Measurements from ENCODE around the gene CLCF1.

Gene CLCF1

GRCh38 chr11:67356387-67356863, 17.0 kb downstream of the CLCF1 start:
- DNase-seq = no peak

DNA sequence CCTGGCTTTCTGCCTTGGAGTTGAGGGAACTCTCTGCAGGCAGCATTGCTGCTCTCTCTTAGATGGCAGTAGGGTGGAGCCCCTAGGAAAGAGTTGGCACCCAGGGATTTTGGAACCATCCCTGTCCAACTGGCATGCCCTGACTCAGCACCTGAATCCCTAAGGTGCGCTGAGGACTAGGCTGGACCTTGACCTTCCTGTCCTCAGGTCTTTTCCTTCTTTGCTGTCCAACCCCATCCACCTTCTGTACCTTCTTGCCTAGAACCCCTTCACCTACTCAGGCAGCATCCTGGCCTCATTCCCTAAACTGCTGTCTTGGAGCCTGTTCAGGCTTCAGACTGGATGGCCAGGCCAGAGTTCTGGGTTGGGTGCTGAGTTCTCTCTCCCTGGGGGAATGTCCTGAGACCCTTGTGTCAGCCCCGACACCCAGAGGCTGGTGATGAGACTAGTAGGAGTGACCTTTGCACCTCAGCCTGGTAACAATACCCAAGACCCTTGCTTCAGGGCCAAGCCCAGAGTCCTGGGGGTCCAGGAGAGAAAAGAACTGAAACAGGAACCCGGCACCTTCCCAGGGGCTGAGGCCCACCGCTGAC, 17.5 kb downstream of the CLCF1 start:
- DNase-seq = no peak

- DNase-seq = no peak
These were observed 18.2 kb downstream of the CLCF1 start for GRCh38 chr11:67355023-67355793.

DNA sequence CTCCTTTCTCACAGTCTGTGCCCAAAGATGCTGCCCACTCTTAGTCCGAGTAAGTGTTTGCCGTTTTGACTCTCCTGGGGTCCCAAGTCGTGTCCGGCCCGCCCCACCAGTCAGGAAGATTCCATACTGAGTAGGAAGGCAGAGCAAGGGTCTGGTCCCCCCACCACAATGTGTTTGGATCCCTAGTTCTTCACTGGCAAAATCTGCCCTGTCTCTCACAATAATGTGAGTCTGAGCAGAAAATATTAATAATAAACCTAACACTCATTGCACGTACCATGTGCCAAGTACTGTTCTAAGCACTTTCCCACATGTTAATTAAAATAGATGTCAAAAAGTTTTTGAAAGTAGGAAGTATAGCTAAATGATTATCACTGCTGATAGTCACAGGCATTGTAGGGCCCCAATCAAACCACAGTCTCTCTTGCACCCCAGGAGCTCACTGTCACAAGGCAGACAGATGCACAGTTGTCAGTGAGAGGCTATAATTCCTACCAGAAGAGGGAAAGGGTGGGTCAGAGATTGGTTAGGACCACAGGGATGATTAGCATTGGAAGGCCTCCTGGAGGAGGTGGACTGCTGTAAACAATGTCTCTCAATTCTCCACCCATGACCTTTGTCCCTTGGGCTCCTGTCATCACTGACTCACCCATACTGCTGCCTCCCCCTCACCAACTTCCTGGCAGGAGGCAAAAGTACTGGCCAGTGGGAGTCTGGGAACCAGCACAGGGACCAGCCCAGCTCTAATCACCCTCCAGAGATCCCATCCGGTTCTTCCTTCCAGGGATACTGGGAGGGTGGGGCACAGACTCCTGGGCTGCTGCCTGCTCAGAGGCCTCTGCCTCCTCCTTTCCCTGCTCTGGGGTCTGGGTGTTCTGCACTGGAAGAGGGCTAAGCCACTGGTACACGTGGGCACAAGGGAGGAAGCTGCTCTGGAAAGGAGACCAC, 19.0 kb downstream of the CLCF1 start:
- no peak for DNase-seq

GRCh38 chr11:67353317-67354074, 19.9 kb downstream of the CLCF1 start, which contains the start of gene POLD4:
Gene POLD4 (minus strand): TSS chr11:67353546. CDS start chr11:67353399, 147 bp downstream.
- peak; percentile 94 for DNase-seq

DNA sequence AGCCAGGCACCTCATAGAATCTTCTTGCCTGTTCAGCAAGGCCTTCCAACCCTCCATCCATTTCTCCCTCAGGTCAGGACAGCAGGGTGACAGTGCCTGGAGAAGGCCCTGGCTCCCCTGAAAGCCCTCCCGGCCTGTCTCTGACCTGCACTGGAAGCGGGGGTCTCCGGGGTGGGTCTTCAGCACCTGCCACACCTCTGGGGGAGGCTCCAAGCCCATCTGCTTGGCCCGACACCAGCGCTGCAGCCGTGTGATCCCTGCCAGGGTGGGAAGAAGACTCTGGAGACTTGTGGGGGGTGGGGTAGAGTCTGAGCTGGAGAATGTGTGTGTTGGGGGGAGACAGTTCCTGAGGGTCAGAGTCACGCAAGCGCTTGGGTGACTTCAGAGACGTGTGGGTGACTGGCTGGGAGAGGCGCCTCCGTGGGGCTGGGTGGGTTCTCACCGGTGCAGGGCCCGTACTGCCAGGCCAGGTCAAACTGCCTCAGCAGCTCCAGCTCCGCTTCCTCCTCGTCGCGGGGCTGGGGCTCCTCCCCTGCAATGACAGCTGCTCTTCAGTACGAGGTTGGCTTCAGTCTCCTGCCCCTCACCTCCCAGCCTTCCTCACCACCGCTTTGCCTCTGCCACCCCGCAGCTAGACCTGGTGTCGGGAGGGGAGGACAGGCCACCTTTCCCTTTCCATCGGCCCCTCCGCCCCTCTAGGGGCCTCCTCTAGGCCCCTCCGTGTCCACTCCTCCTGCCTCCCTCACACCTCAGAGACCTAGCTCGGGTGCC, 20.7 kb downstream of the CLCF1 start:
- DNase-seq = no peak

DNA sequence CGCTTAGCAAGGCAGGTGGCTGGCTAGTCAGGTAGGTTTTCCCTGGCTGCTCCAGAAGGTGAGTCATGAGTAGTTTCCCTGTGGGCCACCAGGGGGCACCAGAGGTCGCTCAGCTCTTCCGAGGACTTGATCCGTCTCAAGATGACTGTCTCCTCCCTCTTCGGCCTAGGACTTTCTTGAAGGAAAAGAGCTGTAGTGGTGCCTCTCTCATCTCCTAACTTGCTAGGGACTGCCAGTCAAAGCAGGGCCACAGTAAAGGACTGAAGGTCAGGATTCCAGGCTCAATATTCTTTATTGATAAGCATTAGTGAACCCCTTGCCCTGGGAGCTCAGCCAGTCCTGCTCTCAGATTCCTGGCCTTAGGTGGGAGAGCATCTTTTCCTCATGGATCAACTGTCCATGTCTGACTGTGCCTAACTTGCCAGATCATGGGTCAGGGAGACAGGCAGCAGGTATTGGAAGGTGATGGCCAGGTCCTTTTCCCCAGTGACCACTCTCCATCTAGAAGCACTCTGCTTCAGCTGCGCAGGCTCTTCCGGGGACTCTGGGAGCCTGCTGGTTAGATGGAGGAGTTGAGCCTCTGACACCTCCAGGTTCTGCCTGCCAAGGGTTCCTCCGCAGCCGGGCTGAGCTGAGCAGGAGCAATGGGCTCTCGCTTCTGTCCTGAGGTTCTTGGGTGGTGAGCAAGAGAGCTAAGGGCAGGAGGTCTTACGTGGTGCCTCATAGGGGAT, 22.0 kb downstream of the CLCF1 start:
- peak; percentile 41 for DNase-seq

DNA sequence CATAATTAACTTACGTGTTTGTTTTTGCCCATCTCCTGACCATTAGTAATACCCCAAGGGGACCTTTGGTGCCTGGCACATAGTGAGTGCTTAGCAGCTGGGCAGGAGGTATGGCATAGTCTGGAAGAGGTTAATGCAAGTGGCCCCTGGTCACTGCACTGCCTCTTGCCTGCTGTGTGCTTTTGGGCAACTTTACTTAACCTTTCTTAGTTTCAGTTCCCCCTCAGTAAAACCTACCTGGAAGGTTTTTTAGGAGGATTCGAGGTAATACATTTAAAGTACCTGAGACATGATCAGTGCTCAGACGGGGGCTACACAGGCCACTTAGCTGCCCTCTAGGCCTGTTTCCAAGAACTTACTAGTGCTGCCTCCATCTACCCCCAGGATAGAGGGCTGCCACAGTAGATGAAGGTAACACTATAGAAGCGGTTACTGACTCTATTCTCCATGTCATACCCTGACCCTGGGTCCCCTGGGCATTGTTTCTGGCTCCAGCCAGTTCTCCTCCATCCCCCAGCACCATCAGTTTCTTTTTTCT, 23.4 kb downstream of the CLCF1 start:
- no peak for DNase-seq

GRCh38 chr11:67349457-67349856, 23.9 kb downstream of the CLCF1 start:
- DNase-seq = no peak

GRCh38 chr11:67349036-67349435, 24.4 kb downstream of the CLCF1 start:
- DNase-seq = no peak

DNA sequence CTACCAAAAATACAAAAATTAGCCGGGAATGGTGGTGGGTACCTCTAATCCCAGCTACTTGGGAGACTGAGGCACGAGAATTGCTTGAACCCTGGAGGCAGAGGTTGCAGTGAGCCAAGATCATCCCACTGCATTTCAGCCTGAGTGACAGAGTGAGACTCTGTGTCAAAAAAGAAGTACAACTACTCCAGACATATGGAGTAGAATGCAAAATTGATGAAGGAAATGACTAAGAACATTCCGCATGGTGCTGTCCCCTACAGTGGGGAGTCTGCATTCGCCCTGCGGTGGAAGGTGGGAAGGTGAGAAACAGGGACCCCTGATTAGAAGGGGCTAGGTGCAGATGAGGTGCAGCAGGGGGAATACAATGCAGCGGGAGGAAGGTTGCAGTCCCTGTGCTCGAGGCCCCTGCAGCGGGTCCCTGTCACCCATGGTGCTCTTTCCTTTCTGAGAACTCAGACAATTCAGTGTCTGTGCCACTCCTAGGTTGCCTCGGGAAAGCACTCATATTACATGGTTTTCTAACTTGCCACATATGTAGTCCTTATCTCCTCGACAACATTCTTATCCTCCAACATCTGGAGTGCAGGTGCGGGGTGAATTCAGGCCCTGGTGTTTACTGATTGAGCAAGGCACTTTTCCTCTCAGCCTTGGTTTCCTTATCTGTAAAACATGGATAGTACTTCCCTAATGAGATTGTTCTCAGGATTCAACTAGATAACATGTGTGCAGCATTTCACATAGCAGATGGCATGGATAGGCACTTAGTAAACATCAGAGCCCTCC, 25.2 kb downstream of the CLCF1 start:
- DNase-seq = no peak

DNA sequence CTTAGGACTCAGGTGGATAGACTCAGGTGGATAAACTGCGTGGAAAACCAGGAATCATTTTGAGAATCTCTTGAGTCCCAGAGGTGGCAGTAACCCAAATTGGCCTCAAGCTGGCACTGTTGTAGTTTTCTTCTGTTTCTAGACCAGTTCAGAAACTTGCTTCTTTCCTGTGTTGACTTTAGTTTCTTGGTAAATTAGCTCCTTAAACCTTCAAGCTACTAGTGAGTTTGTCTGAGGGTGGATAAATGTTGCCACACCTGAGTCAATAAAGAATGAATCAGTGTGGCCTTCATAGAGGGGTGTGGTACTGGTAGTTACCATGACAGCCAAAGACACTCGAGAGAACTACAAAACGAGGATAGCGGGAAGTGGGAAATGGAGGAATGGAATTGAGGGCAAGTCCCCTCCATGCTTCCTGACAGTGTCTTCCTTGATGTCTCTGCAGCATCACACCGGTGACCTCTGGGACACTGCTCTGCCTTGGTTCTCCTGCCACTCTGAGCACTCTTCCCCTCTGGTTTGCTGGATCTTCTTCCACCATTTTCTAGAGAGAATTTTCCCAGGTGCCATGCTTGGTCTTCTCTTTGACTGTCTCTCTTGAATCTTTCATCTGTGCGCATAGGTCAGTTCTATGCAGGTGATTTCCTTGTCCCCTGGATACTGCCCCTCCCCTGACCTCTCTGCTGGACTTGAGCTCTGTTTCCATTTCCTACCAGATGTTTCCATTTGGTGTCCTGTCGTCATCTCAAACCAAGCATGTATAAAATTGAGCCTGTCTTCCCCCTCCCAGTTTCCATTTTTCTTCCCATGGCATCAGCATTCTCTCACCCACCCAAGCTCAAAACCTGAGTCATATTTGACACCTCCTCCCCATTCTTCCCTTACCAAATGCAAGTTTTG, 27.2 kb downstream of the CLCF1 start:
- DNase-seq = no peak

DNA sequence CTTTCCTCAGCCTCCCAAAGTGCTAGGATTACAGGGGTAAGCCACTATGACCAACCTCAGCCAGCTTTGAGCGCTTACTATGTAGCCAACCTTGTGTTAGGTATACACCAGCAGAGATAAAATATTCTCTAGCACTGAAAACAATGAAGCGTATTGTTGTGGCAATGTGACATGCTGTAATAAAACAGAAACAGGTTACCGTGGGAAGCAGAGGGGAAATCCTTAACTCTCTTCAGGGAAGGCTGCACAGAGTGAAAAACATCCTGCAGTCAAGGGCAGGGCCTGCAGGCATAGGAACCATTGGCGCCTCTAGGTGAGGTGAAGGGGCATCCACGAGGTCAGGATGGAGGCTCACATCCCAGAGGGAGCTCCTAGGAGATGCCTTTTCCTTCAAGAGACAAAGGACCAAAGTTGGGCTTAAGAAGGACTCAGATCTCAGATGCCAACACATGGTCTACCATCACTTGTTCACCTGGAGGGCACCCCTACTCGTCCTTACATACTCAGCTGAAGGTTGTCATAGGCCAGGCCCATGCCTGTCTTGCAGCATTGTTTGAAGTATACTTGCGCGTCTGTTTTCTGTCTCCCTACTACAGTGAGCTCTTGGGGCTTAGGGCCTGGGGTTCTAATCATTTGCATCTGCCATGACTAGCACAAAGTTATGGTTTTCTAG, 28.0 kb downstream of the CLCF1 start:
- no peak for DNase-seq

DNA sequence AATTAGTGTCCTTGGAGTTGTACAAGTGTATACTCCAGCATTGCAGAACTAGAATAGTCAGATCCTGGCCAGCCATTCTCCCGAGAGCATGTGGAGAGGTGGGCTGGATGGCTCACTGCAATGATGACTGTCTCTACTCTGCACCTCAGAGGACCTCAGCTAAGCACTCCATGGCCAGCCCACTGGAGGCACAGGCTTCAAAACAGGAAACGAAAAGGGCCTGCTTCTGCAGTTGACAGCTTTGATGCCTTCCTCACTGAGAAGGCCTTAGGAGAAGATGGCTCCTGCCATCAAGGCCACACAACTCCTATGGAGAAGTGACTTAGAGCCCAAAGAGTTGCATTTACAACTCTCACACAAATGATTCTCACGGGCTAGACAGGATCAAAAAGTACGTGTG, 29.1 kb downstream of the CLCF1 start:
- no peak for DNase-seq

GRCh38 chr11:67337257-67337656, 36.1 kb downstream of the CLCF1 start:
- DNase-seq = no peak

- no peak for DNase-seq
These were observed 41.2 kb downstream of the CLCF1 start for GRCh38 chr11:67332081-67332691.

- no peak for DNase-seq
These were observed 49.9 kb downstream of the CLCF1 start for GRCh38 chr11:67323526-67323925.

GRCh38 chr11:67322049-67322448, 51.3 kb downstream of the CLCF1 start:
- no peak for DNase-seq

Data from effector CD8-positive, alpha-beta T cell (primary cell).